Measurements from ENCODE around the gene CDCP2.

CDCP2 gene

DNA sequence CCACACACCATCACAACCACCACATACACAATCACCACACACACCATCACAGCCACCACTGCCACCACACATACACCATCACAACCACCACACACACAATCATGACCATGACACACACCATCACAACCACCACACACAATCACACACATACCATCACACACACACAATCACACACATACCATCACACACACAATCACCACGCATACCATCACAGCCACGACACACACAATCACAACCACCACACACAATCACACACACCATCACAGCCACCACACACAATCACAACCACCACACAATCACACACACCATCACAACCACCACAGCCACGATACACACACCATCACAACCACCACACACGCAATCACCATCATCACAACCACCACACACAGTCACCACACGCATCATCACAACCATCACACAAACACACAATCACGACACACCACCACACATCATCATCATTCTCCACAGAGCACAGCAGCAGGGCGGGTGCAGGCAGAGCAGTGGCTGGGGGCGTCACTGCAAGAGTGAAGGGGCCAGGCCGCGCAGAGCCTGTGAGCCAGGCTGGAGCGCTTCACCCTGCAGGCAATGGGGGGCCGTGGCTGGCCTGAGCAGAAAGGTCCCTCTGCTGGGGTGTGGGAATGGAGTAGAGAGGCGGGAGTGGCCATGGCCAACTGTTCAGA, 32.6 kb downstream of the CDCP2 start:
- Histone ChIP-seq H3K27me3 (replicated peaks; ENCODE audit: control insufficient read depth, insufficient read depth, low read length, poor library complexity, severe bottlenecking) (no peaks in the 10 kb centered on the region), H3K4me3 (ENCODE audit: insufficient read depth, low read depth, low read length, poor library complexity, severe bottlenecking) (no peak overlapping the region), H3K36me3 (ENCODE audit: control insufficient read depth, insufficient read depth, low read length) (no peaks in the 10 kb centered on the region), H3K9me3 (ENCODE audit: control insufficient read depth, low read length) (no peaks in the 10 kb centered on the region), H3K4me1 (ENCODE audit: control insufficient read depth, insufficient read depth, low read length, poor library complexity, severe bottlenecking) (peaks cover 2% of the 10 kb centered on the region), H3K27ac (ENCODE audit: insufficient read depth, low read length, poor library complexity, severe bottlenecking) (no peak overlapping the region)
- DNase-seq: no peak

DNA sequence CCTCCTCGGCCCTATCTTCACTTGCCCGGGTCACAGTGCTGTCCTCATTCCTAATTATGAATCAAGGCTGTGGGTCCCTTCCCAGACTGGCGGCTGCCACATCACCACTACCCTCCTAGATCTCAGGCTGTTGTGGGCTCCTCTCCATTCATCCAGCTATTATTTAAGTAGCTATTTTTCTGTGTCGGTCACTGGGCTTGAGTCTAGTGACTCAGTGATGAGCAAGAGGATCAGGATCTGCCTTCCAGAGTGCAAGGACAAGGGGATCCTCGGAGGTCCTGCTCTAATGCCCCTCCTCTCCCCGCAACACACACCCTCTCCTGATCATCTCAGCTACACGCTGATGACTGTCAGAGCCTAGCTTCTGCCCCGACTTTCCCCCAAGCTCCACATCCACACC, 34.1 kb downstream of the CDCP2 start:
- no peak for DNase-seq
- H3K36me3 ChIP-seq (ENCODE audit: control insufficient read depth, insufficient read depth, low read length): no peaks in the 10 kb centered on the region
- H3K27ac ChIP-seq (ENCODE audit: insufficient read depth, low read length, poor library complexity, severe bottlenecking): no peak overlapping the region
- H3K27me3 ChIP-seq (replicated peaks; ENCODE audit: control insufficient read depth, insufficient read depth, low read length, poor library complexity, severe bottlenecking): no peaks in the 10 kb centered on the region
- no peaks in the 10 kb centered on the region for H3K9me3 ChIP-seq (ENCODE audit: control insufficient read depth, low read length)
- H3K4me1 ChIP-seq (ENCODE audit: control insufficient read depth, insufficient read depth, low read length, poor library complexity, severe bottlenecking): peaks cover 2% of the 10 kb centered on the region
- no peak overlapping the region for H3K4me3 ChIP-seq (ENCODE audit: insufficient read depth, low read depth, low read length, poor library complexity, severe bottlenecking)

DNA sequence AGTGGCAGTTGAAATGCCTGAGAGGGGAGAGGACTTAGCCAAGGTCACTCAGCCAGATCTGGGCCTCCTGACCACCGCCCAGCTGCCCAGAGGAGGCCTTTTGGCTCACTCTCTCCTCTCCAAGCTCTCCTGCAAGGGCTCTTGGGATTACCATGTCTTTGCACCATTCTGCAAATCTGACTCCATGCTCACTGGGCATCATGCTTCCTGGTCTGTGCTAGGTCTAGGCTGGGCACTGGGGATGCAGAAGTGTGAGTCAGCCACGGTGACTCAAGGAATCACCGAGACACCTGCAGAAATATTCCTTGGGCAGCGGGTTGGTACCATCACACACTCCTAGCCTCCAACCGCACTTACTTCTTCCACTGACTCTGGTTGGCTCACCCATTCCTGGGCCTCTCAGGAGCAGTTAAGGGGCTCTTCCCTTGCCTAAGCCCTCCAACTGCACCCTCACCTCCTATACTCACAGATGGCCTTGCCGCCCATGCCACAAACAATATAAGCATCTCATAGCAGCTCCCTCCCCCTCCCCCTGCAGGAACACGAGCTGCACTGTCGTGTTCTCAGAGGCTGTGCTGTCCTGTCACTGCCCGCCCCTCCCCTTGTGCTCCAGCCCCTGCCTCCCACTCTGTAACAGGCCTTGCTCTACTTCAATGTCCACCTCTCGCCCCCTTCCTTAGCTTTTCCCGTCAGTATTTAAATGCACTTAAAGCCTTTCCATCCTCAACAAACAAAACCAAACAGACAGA, 34.8 kb downstream of the CDCP2 start:
- Histone ChIP-seq H3K27ac (ENCODE audit: insufficient read depth, low read length, poor library complexity, severe bottlenecking) (no peak overlapping the region), H3K4me3 (ENCODE audit: insufficient read depth, low read depth, low read length, poor library complexity, severe bottlenecking) (no peak overlapping the region), H3K9me3 (ENCODE audit: control insufficient read depth, low read length) (no peaks in the 10 kb centered on the region), H3K27me3 (replicated peaks; ENCODE audit: control insufficient read depth, insufficient read depth, low read length, poor library complexity, severe bottlenecking) (no peaks in the 10 kb centered on the region), H3K36me3 (ENCODE audit: control insufficient read depth, insufficient read depth, low read length) (no peaks in the 10 kb centered on the region), H3K4me1 (ENCODE audit: control insufficient read depth, insufficient read depth, low read length, poor library complexity, severe bottlenecking) (peaks cover 2% of the 10 kb centered on the region)
- no peak for DNase-seq

DNA sequence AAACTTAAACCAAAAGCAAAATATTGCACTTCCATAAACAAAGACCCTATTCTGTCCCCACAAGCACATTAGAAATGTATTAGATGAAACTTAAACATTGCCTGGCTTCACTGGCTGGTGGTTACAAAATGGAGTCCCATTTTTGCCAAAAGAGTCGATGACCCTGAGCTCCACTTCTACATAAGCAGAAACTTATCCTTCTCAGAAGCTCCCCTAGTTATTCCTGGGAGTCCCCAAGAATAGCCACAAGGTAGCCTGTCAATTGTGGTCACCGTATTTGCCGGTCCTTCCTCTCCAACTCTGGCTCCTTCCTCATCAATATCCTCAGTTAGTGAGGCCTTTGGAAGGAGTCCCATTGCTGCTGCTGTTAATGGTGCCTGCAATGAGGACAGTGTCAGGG, 37.3 kb downstream of the CDCP2 start:
- no peak for DNase-seq
- H3K4me3 ChIP-seq (ENCODE audit: insufficient read depth, low read depth, low read length, poor library complexity, severe bottlenecking): no peak overlapping the region
- no peaks in the 10 kb centered on the region for H3K27me3 ChIP-seq (replicated peaks; ENCODE audit: control insufficient read depth, insufficient read depth, low read length, poor library complexity, severe bottlenecking)
- no peak overlapping the region for H3K27ac ChIP-seq (ENCODE audit: insufficient read depth, low read length, poor library complexity, severe bottlenecking)
- H3K36me3 ChIP-seq (ENCODE audit: control insufficient read depth, insufficient read depth, low read length): no peaks in the 10 kb centered on the region
- no peaks in the 10 kb centered on the region for H3K4me1 ChIP-seq (ENCODE audit: control insufficient read depth, insufficient read depth, low read length, poor library complexity, severe bottlenecking)
- H3K9me3 ChIP-seq (ENCODE audit: control insufficient read depth, low read length): no peaks in the 10 kb centered on the region

DNA sequence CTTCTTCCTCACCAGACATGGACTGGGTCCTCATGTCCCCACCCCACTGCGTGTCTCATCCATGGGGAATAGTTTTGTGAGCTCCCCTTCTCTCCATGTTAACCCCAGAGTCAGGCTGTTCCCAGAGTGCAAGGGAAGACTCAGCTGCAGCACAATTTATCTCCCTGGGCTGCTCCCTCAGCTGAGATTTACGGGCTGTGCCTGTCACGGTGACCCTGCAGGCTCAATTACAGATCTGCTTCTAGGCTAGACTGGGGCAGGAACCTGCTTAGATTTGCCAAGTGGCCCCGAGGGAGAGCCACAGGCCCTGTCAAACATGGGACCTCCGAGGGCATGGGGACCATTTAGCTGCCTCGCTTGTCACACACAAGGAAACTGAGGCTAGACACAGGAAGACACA, 37.8 kb downstream of the CDCP2 start:
- H3K27me3 ChIP-seq (replicated peaks; ENCODE audit: control insufficient read depth, insufficient read depth, low read length, poor library complexity, severe bottlenecking): no peaks in the 10 kb centered on the region
- no peak overlapping the region for H3K4me3 ChIP-seq (ENCODE audit: insufficient read depth, low read depth, low read length, poor library complexity, severe bottlenecking)
- no peak for DNase-seq
- no peaks in the 10 kb centered on the region for H3K36me3 ChIP-seq (ENCODE audit: control insufficient read depth, insufficient read depth, low read length)
- no peaks in the 10 kb centered on the region for H3K4me1 ChIP-seq (ENCODE audit: control insufficient read depth, insufficient read depth, low read length, poor library complexity, severe bottlenecking)
- no peak overlapping the region for H3K27ac ChIP-seq (ENCODE audit: insufficient read depth, low read length, poor library complexity, severe bottlenecking)
- no peaks in the 10 kb centered on the region for H3K9me3 ChIP-seq (ENCODE audit: control insufficient read depth, low read length)

DNA sequence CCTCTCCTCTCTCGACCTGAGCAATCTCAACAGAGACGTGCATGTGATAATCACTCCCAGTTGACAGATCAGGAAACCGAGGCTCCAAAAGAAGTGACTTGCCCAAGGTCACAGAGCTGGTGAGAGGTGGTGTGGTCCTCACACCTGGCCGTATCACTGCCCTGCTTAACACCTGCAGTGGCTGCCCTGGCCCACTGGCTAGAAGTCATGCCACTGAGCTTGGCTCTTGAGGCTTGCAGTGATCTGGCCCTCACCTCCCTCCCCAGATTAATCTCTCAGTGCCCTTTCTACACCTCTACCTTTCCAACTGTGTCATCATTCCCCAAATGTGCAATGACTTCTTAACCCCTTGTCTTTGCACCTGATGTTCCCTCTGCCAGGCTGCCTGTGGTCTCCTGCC, 38.8 kb downstream of the CDCP2 start:
- no peak for DNase-seq
- Histone ChIP-seq H3K4me3 (ENCODE audit: insufficient read depth, low read depth, low read length, poor library complexity, severe bottlenecking) (no peak overlapping the region), H3K27ac (ENCODE audit: insufficient read depth, low read length, poor library complexity, severe bottlenecking) (no peak overlapping the region), H3K27me3 (replicated peaks; ENCODE audit: control insufficient read depth, insufficient read depth, low read length, poor library complexity, severe bottlenecking) (no peaks in the 10 kb centered on the region), H3K9me3 (ENCODE audit: control insufficient read depth, low read length) (no peaks in the 10 kb centered on the region), H3K36me3 (ENCODE audit: control insufficient read depth, insufficient read depth, low read length) (no peaks in the 10 kb centered on the region), H3K4me1 (ENCODE audit: control insufficient read depth, insufficient read depth, low read length, poor library complexity, severe bottlenecking) (no peaks in the 10 kb centered on the region)

DNA sequence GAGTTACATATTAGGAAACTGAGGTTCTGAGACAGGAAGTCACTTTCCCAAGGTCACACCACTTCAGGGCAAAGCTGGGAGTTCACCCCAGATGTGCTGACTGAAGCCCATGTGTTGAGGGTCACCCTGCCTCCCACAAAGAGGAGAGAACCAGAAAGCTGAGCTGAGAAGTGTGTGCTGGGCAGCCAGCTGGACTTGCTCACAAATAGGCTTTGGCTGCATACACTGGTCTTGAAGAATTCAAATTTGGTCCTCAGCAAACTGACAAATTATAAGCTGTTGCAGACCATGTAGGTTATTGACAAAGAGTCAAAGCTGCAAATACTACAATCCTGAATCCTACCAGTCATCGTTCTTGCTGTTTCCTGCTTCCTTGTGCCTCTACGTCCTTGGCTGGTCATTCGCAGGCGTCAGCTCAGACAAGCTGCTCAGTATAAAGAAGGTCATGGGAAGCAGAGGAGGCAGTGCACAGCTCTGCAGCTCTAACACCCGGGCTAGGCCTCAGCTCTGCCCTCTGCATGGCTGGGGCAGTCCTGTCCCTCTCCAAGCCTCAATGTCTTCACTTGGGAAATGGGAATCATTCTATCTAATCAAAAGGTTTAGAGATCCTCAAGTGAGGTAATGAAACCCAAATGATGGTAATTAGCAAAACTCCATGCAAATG, 40.0 kb downstream of the CDCP2 start:
- DNase-seq: no peak
- Histone ChIP-seq H3K27ac (ENCODE audit: insufficient read depth, low read length, poor library complexity, severe bottlenecking) (no peak overlapping the region), H3K36me3 (ENCODE audit: control insufficient read depth, insufficient read depth, low read length) (no peaks in the 10 kb centered on the region), H3K4me3 (ENCODE audit: insufficient read depth, low read depth, low read length, poor library complexity, severe bottlenecking) (no peak overlapping the region), H3K27me3 (replicated peaks; ENCODE audit: control insufficient read depth, insufficient read depth, low read length, poor library complexity, severe bottlenecking) (no peaks in the 10 kb centered on the region), H3K4me1 (ENCODE audit: control insufficient read depth, insufficient read depth, low read length, poor library complexity, severe bottlenecking) (no peaks in the 10 kb centered on the region), H3K9me3 (ENCODE audit: control insufficient read depth, low read length) (no peaks in the 10 kb centered on the region)

DNA sequence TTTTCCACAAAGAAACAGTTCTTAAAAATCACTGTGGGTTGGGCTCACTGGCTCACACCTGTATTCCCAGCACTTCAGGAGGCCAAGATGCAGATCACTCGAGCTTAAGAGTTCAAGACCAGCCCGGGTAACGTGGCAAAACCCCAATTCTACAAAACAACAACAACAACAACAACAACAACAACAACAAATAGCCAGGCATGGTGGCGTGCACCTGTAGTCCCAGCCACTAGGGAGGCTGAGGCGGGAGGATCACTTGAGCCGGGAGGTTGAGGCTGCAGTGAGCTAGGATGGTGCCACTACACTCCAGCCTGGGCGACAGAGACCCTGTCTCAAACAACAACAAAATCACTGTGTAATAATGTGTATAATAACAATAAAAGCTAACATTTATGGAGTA, 40.8 kb downstream of the CDCP2 start:
- H3K27me3 ChIP-seq (replicated peaks; ENCODE audit: control insufficient read depth, insufficient read depth, low read length, poor library complexity, severe bottlenecking): no peaks in the 10 kb centered on the region
- no peak overlapping the region for H3K27ac ChIP-seq (ENCODE audit: insufficient read depth, low read length, poor library complexity, severe bottlenecking)
- H3K9me3 ChIP-seq (ENCODE audit: control insufficient read depth, low read length): no peaks in the 10 kb centered on the region
- no peaks in the 10 kb centered on the region for H3K36me3 ChIP-seq (ENCODE audit: control insufficient read depth, insufficient read depth, low read length)
- no peaks in the 10 kb centered on the region for H3K4me1 ChIP-seq (ENCODE audit: control insufficient read depth, insufficient read depth, low read length, poor library complexity, severe bottlenecking)
- no peak overlapping the region for H3K4me3 ChIP-seq (ENCODE audit: insufficient read depth, low read depth, low read length, poor library complexity, severe bottlenecking)
- DNase-seq: no peak

DNA sequence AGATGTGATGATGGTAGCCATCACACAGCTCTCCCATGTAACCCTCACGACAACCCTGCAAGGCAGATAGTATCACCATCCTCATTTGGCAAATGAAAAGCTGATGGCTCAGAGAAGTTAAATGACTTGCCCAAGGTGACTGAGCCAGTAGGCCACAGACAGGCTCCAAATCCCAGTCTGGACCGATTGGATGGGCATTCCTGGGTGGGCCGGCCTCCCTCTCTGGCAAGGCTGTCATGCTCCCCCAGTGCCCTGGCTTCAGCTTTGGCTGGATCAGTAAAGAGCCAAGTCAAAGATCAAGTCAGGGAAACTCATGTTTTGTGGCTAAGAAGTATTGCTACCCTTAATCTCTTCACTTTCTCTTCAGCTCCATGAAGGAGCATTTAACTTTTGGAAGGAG, 41.2 kb downstream of the CDCP2 start:
- no peak for DNase-seq
- Histone ChIP-seq H3K9me3 (ENCODE audit: control insufficient read depth, low read length) (no peaks in the 10 kb centered on the region), H3K27me3 (replicated peaks; ENCODE audit: control insufficient read depth, insufficient read depth, low read length, poor library complexity, severe bottlenecking) (no peaks in the 10 kb centered on the region), H3K27ac (ENCODE audit: insufficient read depth, low read length, poor library complexity, severe bottlenecking) (no peak overlapping the region), H3K4me3 (ENCODE audit: insufficient read depth, low read depth, low read length, poor library complexity, severe bottlenecking) (no peak overlapping the region), H3K36me3 (ENCODE audit: control insufficient read depth, insufficient read depth, low read length) (no peaks in the 10 kb centered on the region), H3K4me1 (ENCODE audit: control insufficient read depth, insufficient read depth, low read length, poor library complexity, severe bottlenecking) (no peaks in the 10 kb centered on the region)

DNA sequence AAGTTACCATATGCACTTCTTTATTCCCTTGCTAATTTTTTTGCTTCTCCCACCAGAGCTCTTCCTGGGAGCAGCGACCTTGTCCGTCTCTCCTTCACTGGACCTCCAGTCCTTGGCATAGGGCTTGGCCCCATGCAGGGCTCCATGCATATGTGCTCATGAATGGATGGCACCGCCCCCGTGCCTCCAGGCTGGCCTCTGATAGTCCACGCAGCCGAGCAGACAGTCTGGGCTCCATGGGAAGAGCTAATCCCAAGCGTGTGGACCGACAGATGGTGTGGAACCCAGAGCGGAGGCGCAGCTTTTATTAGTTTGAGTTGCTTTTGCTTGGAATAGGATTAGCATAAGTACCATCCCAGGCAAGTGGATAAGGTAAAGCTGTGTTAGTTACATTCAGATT, 41.8 kb downstream of the CDCP2 start:
- H3K4me1 ChIP-seq (ENCODE audit: control insufficient read depth, insufficient read depth, low read length, poor library complexity, severe bottlenecking): no peaks in the 10 kb centered on the region
- H3K27me3 ChIP-seq (replicated peaks; ENCODE audit: control insufficient read depth, insufficient read depth, low read length, poor library complexity, severe bottlenecking): no peaks in the 10 kb centered on the region
- H3K27ac ChIP-seq (ENCODE audit: insufficient read depth, low read length, poor library complexity, severe bottlenecking): no peak overlapping the region
- H3K36me3 ChIP-seq (ENCODE audit: control insufficient read depth, insufficient read depth, low read length): no peaks in the 10 kb centered on the region
- no peaks in the 10 kb centered on the region for H3K9me3 ChIP-seq (ENCODE audit: control insufficient read depth, low read length)
- DNase-seq: no peak
- no peak overlapping the region for H3K4me3 ChIP-seq (ENCODE audit: insufficient read depth, low read depth, low read length, poor library complexity, severe bottlenecking)
